ENCODE measurements around the gene DNAJB1.

The DNAJB1 gene

GRCh38 chr19:14495672-14496028 is 22.5 kb downstream of the DNAJB1 start:
- no peak for DNase-seq

GRCh38 chr19:14494910-14495671 is 23.1 kb downstream of the DNAJB1 start:
- DNase-seq: no peak

- DNase-seq: no peak
Measured at GRCh38 chr19:14494411-14494810, 23.8 kb downstream of the DNAJB1 start.

DNA sequence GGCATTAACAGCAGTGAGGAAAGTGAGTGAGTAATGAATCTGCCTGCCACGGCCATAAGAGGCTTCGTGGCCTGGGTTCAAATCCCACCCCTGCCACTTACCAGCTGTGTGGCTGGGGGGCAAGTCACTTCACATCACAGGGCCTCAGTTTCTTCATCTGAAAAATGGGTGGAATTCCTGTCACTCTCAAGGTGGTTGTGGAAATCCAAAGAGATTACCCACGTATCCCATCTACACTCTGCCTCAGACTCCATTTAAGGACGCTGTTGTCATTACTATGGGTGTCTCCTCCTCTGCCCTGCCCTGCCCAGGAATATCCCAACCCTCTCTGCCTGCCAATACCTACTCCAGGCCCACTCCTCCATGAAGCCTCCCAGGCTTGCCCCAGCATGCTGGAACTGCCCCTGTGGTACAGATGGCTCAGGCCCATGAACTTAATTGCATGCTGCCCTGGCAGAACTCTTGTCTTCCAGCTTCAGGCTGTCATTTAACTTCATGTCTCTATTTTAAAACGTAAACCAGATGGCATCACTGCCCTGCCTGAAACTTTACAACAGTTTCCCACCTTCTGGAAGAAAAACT is 25.4 kb downstream of the DNAJB1 start:
- DNase-seq: no peak

GRCh38 chr19:14487370-14488125 is 30.6 kb downstream of the DNAJB1 start:
- DNase-seq: no peak

- no peak for DNase-seq
Measured at GRCh38 chr19:14482172-14482941, 35.8 kb downstream of the DNAJB1 start.

DNA sequence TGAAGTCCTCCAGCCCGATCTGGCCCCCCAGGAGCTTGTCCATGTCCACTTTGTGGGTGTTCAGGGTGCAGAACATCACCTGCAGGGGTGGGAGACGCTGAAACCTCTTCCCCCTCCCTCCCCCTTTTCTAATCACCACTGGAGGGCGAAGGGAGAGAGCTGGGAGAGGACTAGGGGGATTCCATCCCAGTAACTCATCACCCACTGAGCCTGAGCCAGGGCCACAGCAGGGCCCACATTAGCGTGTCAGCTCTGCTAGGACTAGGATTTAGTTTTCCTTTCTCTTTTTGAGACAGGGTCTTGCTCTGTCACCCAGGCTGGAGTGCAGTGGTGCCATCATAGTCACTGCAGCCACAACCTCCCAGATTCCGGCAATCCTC is 37.5 kb downstream of the DNAJB1 start:
- DNase-seq: no peak

- DNase-seq: peak; percentile 36
Measured at GRCh38 chr19:14479975-14480699, 38.1 kb downstream of the DNAJB1 start.

DNA sequence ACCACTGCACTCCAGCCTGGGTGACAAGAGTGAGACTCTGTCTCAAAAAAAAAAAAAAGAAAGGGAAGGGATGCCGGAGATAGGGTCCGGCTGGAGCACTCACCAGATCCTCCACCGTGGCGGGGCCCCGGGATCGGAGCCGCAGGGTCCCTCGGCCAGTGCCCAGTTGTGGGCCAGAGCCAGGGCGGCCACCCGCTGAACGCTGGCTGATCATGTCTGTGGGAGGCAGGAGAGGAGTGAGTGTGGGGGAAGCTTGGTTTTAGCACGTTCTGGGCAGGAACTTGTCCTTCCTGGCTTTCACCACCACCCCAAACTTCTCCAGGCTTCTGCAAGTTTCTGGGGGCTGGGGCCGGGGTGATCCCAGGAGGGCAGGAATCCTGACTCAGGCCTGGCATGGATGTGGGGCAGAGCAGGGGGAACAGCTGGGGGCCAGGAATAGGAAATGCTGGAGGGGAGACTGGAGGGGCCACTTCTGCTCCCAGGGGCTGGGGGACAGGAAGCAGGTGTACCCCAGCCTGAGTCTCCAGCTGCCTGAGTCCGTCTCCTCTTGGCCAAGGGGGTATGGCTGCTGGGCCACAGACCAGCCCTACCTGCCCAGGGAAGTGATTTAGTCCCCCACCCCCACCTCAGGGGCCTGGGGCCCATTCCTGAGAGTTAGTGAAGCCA is 38.8 kb downstream of the DNAJB1 start:
- DNase-seq: no peak

DNA sequence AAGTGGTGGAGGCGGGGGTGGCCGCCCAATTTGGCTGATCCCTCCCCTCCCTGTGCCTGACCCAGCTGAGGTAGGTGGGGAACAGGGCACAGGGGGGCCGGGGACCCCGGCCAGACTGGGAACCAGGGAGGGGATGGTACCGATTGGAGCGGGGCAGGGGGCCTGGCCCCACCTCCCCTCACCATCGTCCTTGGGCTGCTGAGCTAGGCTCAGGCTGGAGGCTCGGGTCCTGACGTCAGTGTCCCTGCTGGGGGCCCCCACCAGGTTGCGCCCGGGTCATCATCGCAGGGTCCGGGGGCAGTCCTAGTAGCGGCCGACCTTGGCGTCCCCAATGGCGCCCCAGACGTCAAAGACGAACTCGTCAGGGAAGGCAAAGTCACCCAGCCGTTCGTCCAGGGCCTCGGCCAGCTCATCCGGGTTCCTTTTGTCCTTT is 40.1 kb downstream of the DNAJB1 start:
- no peak for DNase-seq

GRCh38 chr19:14477418-14478112 is 40.6 kb downstream of the DNAJB1 start:
- no peak for DNase-seq

- no peak for DNase-seq
Measured at GRCh38 chr19:14476673-14477401, 41.4 kb downstream of the DNAJB1 start.

- no peak for DNase-seq
Measured at GRCh38 chr19:14476327-14476672, 41.9 kb downstream of the DNAJB1 start.

DNA sequence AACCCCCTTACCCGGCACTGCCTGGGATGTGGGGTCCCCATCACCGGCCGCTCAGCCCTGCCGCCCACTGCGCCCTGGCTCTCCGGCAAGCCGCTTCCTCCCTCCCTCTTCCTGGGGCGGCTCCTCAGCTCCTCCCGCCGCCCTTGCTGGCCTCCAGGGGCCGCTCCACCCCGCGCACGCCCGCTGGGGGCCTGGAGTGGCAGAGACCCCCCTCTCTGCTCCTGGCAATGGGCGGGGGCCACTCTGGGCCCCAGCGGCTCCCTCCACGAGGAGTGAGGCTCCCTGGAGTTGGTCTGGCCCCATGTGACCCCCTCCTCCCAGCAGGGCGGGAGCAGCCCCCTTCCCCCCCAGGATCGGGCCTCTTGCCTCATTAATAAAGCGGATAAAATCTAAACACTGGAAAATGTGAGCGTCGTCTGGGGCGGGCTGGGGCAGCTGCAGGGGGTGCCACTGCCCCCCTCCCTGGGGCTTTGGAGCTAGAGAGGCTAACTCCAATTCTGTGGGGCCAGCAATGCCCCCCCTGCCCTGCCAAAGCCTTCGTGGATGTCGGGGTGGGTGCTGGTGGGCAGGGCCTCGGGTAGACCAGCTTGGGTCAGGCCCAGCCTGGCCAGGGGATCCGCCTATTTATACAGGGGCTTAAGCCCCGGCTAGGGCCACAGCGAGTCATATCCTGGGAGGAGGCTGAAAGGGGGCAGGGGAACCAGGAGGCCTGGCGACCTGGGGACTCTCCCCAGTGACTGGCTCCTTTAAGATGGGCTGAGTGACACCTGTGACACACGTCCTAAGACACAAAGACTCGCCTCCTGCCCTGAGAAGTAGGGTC is 42.7 kb downstream of the DNAJB1 start, which contains the start of gene PTGER1:
Gene PTGER1, minus strand, starts transcription at position 104 of the 823 bp plus-strand sequence. CDS start 1,034 bp downstream, outside the sequence.
- DNase-seq: no peak

DNA sequence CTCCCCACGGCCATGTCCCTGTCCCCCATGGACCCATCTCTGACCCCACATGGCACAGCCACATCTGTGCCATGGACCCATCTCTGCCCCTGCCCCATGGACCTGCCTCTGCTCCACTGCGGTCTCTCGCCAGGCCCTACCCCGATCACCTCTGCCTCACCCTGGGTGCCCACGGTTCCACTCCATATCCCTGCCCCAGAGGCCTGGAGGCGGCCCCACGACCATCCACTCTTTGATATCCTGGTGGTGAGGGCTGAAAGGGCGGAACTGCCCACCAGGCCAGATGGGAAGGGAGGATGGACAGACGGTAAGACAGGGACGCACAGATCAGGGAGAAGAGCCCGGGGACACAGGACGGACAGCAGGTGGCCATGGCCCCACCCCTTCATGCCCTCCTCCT is 43.4 kb downstream of the DNAJB1 start:
- DNase-seq: no peak

DNA sequence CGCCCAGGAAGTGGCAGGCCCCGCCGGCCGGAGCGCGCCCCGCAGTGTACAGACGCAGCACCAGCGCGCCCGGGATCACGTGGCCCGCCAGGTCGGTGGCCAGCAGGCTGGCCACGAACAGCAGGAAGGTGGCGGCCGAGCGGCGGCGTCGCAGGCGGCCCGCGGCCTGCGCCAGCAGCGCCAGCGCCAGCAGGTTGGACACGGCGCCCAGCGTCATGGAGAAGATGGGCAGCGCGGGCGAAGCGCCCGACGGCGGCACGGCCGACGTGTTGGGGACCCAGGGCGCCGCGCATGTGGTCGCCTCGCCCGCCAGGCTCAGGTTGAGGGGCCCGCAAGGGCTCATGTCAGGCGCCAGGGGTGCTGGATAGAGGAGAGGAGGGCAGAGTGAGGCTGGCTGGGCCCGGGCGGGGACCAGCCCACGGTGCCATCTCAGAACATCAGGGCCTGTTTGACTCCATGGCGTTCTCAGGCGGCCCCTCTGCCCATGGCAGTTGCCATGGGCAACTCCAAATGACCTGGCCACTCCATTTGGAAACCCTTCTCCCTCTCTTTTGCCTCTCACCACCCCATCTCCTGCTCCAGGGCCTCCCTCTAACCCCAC is 44.1 kb downstream of the DNAJB1 start:
- DNase-seq: no peak

DNA sequence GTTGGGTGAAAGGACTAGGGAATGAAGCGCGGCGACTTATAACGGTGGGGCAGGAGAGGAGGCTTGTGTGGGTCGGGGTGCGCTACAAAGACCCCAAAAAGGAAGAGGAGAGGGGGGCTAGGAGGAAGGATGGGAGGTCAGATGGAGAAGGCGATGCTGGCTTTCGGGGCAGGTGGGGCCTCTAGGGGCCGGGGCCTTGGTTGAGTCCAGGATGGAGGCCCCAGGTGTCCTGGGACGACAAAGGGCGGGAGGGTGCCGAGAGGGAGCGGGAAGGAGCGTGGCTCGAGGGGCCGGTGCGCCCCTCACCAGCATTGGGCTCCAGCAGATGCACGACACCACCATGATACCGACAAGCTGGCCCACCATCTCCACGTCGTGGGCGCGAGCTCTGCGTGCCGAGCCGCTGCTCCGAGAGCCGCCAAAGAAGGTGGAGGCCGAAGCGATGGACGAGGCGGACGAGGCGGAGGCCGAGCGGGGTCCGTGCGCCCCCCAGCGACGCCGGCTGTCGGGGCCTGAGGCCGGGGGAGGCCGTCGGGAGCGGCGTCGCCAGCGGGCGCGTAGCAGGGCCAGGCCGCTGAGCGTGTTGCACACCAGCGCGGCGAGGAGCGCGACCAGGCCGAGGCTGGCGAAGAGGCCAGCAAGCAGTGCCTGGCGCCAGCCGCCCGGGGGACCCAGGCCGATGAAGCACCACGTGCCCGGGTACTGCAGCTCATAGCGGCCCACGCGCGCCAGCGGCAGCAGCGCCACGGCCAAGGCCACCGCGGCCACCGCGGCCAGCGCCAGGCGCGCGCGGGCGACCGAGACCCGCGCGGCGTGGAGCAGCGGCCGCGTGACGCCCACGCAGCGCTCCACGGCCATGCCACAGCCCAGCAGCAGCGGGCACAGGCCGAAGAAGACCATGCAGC is 44.9 kb downstream of the DNAJB1 start:
- DNase-seq: no peak
